H1 (cell line): ENCODE results near the gene FAM228B. TPM values are rescaled to one million over a fixed set of nuclear protein-coding genes. Genes with fewer than 3 reads are reported as not detected.

Experiments used
- CTCF ChIA-PET: fragments of 300-600 bp; sonication (Branson Sonifier 250); formaldehyde crosslinking; loops from one replicate; lab custom pipeline; 2021; ENCODE audit not compliant: partially characterized antibody; lab: Charles Lee
- POLR2A ChIA-PET: fragments of 300-600 bp; sonication (Branson Sonifier 250); formaldehyde crosslinking; loops from one replicate; lab custom pipeline; 2021; ENCODE audit warnings: inconsistent platforms; ENCODE audit not compliant: partially characterized antibody; lab: Charles Lee
- DNase-seq, 2 experiments: peaks; one replicate each; pipeline versions ENCODE4 v3.0.0 to v3.0.0-alpha.2; 2010 to 2022; ENCODE audit warnings: low spot score in 2 of 2, low read depth in 1 of 2, mixed read lengths in 1 of 2
- FAIRE-seq: peaks from 2 replicates; lab custom pipeline; 2011; peaks lifted over from hg19 to GRCh38; lab: Jason Lieb, UNC
- H2AFZ ChIP-seq: 2 replicates; pipeline ENCODE4 v1.8.1; 2012; ENCODE audit warnings: low read length, inconsistent platforms
- H2AK5ac ChIP-seq: 2 replicates; pipeline ENCODE4 v1.6.1; 2013; ENCODE audit warnings: low read depth, low read length
- H2BK120ac ChIP-seq: replicated peaks from 2 replicates; pipeline ENCODE3; 2013; ENCODE audit warnings: low read depth, low read length, inconsistent platforms
- H2BK12ac ChIP-seq: 2 replicates; pipeline ENCODE4 v1.6.1; 2013; ENCODE audit warnings: low read depth, low read length
- H2BK15ac ChIP-seq: 2 replicates; pipeline ENCODE4 v1.6.1; 2013; ENCODE audit warnings: low read length
- H2BK20ac ChIP-seq: 2 replicates; pipeline ENCODE4 v1.6.1; 2013; ENCODE audit warnings: low read length
- H2BK5ac ChIP-seq: 2 replicates; pipeline ENCODE4 v1.6.1; 2013; ENCODE audit warnings: low read depth, low read length
- H3K14ac ChIP-seq: 2 replicates; pipeline ENCODE4 v1.6.1; 2013; ENCODE audit warnings: inconsistent platforms; ENCODE audit not compliant: insufficient read length
- H3K18ac ChIP-seq: 2 replicates; pipeline ENCODE4 v1.6.1; 2013; ENCODE audit warnings: low read length; ENCODE audit errors: extremely low read depth
- H3K23ac ChIP-seq: 2 replicates; pipeline ENCODE4 v1.6.1; 2013; ENCODE audit warnings: inconsistent platforms; ENCODE audit not compliant: insufficient read length
- H3K23me2 ChIP-seq: 2 replicates; pipeline ENCODE4 v1.6.1; 2013; ENCODE audit warnings: low read depth, low read length
- H3K27ac ChIP-seq: 2 replicates; pipeline ENCODE4 v1.6.1; 2011; ENCODE audit warnings: low read depth, low read length, inconsistent platforms
- H3K27me3 ChIP-seq, 4 experiments: replicated peaks in 1 of 4; 1 replicate in 1 of 4; 2 replicates in 3 of 4; pipeline versions ENCODE4 v1.6.1 to v1.8.1; 2011 to 2013; ENCODE audit warnings: low read length in 3 of 4, mild to moderate bottlenecking in 3 of 4, inconsistent platforms in 2 of 4, mixed read lengths in 2 of 4, moderate library complexity in 1 of 4; ENCODE audit not compliant: control insufficient read depth in 3 of 4, insufficient read depth in 3 of 4; ENCODE audit errors: extremely low read depth in 1 of 4
- H3K36me3 ChIP-seq, 4 experiments: 2 replicates each; pipeline versions ENCODE4 v1.6.1 to v1.8.1; 2011 to 2013; ENCODE audit warnings: mild to moderate bottlenecking in 4 of 4, low read length in 3 of 4, moderate library complexity in 2 of 4, control low read depth in 1 of 4, inconsistent platforms in 1 of 4; ENCODE audit not compliant: insufficient read depth in 4 of 4, control insufficient read depth in 2 of 4
- H3K4ac ChIP-seq: replicated peaks from 2 replicates; pipeline ENCODE3; 2013; ENCODE audit warnings: low read length, low read depth, mixed read lengths, inconsistent platforms; ENCODE audit not compliant: insufficient read length
- H3K4me1 ChIP-seq, 4 experiments: replicated peaks in 1 of 4; 1 replicate in 1 of 4; 2 replicates in 3 of 4; pipeline versions ENCODE4 v1.6.1 to v1.8.1; 2011 to 2013; ENCODE audit warnings: low read length in 3 of 4, inconsistent platforms in 2 of 4, mixed read lengths in 1 of 4; ENCODE audit not compliant: insufficient read depth in 4 of 4, control insufficient read depth in 3 of 4
- H3K4me2 ChIP-seq, 2 experiments: 2 replicates each; pipeline versions ENCODE4 v1.6.1 to v1.8.1; 2011 to 2013; ENCODE audit warnings: low read depth in 2 of 2, low read length in 2 of 2, control low read depth in 1 of 2, inconsistent platforms in 1 of 2, mild to moderate bottlenecking in 1 of 2; ENCODE audit not compliant: insufficient read depth in 1 of 2
- H3K4me3 ChIP-seq, 4 experiments: fragments of 200-600, 300-600 bp in 1 of 4; sonication (generic), shearing (Covaris generic), sonication (Bioruptor Twin) in 1 of 4; 2 replicates each; pipeline versions ENCODE4 v1.5.1 to v1.8.1; 2011 to 2016; ENCODE audit warnings: low read length in 4 of 4, low read depth in 3 of 4, control low read depth in 2 of 4, inconsistent platforms in 2 of 4, mild to moderate bottlenecking in 2 of 4, mixed read lengths in 1 of 4, moderate library complexity in 1 of 4; ENCODE audit not compliant: insufficient read depth in 2 of 4; ENCODE audit errors: extremely low read depth in 1 of 4
- H3K56ac ChIP-seq: replicated peaks from 2 replicates; pipeline ENCODE3; 2013; ENCODE audit warnings: low read depth, mild to moderate bottlenecking, mixed read lengths, low read length, inconsistent platforms; ENCODE audit not compliant: insufficient read length
- H3K79me1 ChIP-seq: 2 replicates; pipeline ENCODE4 v1.6.1; 2013; ENCODE audit warnings: low read depth, low read length, control low read depth
- H3K79me2 ChIP-seq, 2 experiments: 2 replicates each; pipeline versions ENCODE4 v1.6.1 to v1.8.1; 2012 to 2013; ENCODE audit warnings: low read length in 2 of 2, mild to moderate bottlenecking in 2 of 2, inconsistent platforms in 1 of 2; ENCODE audit not compliant: insufficient read depth in 2 of 2, control insufficient read depth in 1 of 2
- H3K9ac ChIP-seq, 4 experiments: replicated peaks in 1 of 4; 1 replicate in 1 of 4; 2 replicates in 3 of 4; pipeline versions ENCODE4 v1.6.1 to v1.8.1; 2011 to 2013; ENCODE audit warnings: low read depth in 3 of 4, low read length in 3 of 4, control low read depth in 2 of 4, mild to moderate bottlenecking in 2 of 4, moderate library complexity in 2 of 4, inconsistent platforms in 1 of 4; ENCODE audit errors: extremely low read depth in 1 of 4
- H3K9me3 ChIP-seq, 2 experiments: 2 replicates each; pipeline versions ENCODE4 v1.6.1 to v1.8.1; 2012 to 2013; ENCODE audit warnings: mild to moderate bottlenecking in 2 of 2, moderate library complexity in 2 of 2, control low read depth in 1 of 2, inconsistent platforms in 1 of 2, low read depth in 1 of 2, low read length in 1 of 2, mixed read lengths in 1 of 2; ENCODE audit not compliant: insufficient read depth in 2 of 2
- H4K20me1 ChIP-seq, 2 experiments: replicated peaks in 1 of 2; 2 replicates each; pipeline versions ENCODE3 to v1.8.1; 2011 to 2013; ENCODE audit warnings: inconsistent platforms in 2 of 2, low read length in 2 of 2, mild to moderate bottlenecking in 1 of 2; ENCODE audit not compliant: insufficient read depth in 2 of 2, control insufficient read depth in 1 of 2
- H4K5ac ChIP-seq: 2 replicates; pipeline ENCODE4 v1.6.1; 2013; ENCODE audit warnings: low read length, low read depth, mixed read lengths, inconsistent platforms; ENCODE audit not compliant: insufficient read length
- H4K8ac ChIP-seq: 2 replicates; pipeline ENCODE4 v1.8.0; 2013; ENCODE audit warnings: mild to moderate bottlenecking, moderate library complexity, low read length, inconsistent platforms; ENCODE audit not compliant: insufficient read depth; ENCODE audit errors: extremely low read depth
- H4K91ac ChIP-seq: replicated peaks from 2 replicates; pipeline ENCODE3; 2013; ENCODE audit warnings: low read length, mixed read lengths, inconsistent platforms; ENCODE audit not compliant: insufficient read length
- ASH2L ChIP-seq: fragments of 200-600, 300-600 bp; sonication (generic); IDR thresholded peaks from one replicate; pipeline ENCODE4 v1.7.1; 2017; ENCODE audit warnings: low read length
- BACH1 ChIP-seq: IDR thresholded peaks from 2 replicates; pipeline ENCODE4 v1.6.1; 2012; ENCODE audit warnings: low read length, improper control_type of control experiment
- JUN ChIP-seq: IDR thresholded peaks from 2 replicates; pipeline ENCODE4 v1.6.1; 2011; ENCODE audit warnings: low read depth, mild to moderate bottlenecking, improper control_type of control experiment, low read length
- RBBP5 ChIP-seq: IDR thresholded peaks from 2 replicates; pipeline ENCODE4 v1.7.1; 2012; ENCODE audit warnings: low read depth, mild to moderate bottlenecking, inconsistent platforms, low read length, moderate library complexity, borderline replicate concordance
- RXRA ChIP-seq: IDR thresholded peaks from 2 replicates; pipeline ENCODE4 v1.6.1; 2011; ENCODE audit warnings: low read depth, mild to moderate bottlenecking, low read length, moderate library complexity; ENCODE audit not compliant: insufficient read depth
- SAP30 ChIP-seq: fragments of 300-600 bp; sonication (generic); IDR thresholded peaks from 2 replicates; pipeline ENCODE4 v1.7.1; 2012; ENCODE audit warnings: low read length, moderate library complexity, mild to moderate bottlenecking, inconsistent platforms; ENCODE audit not compliant: insufficient read depth, insufficient replicate concordance
- WGBS, 2 experiments: shearing (Covaris generic) in 1 of 2; methylation state at CpG; one replicate each; pipeline versions ENCODE4 v1.1.6 to v1.1.7; 2013 to 2015; ENCODE audit warnings: low lambda C conversion rate in 2 of 2, mixed read lengths in 2 of 2, inconsistent platforms in 1 of 2, low coverage in 1 of 2, missing lambda C conversion rate in 1 of 2; ENCODE audit not compliant: insufficient replicate concordance in 2 of 2, insufficient coverage in 1 of 2, insufficient read length in 1 of 2; ENCODE audit errors: extremely low coverage in 1 of 2, missing lambda C conversion rate in 1 of 2; 5-methylcytosine and 5-hydroxymethylcytosine counted together
- polyA plus RNA-seq, 7 experiments: library from polyadenylated mRNA; depleted of rRNA in 3 of 7; stranded (reverse) in 5 of 7; unstranded in 2 of 7; fragments of >200 nt in 5 of 7; fragments of 200-250 nt in 2 of 7; gene quantifications; 1 replicate in 5 of 7; 2 replicates in 1 of 7; 4 replicates in 1 of 7; pipeline versions ENCODE4 v1.2.1 to v1.2.3, GENCODE V29; 2011 to 2013; ENCODE audit warnings: missing spikeins in 2 of 7, mixed read lengths in 2 of 7
- total RNA-seq: library from RNA; stranded (reverse); fragmentation: NEBNext Ultra II Directional; extraction: Animal tissue kit (Norgen Biotek cat#: 25700); gene quantifications from 2 replicates; pipeline ENCODE4 v1.2.1, GENCODE V29; 2021

The FAM228B gene
- total and polyA plus RNA-seq, 2 of the 8 experiments (the other 6 are each of a cell fraction or from before 2014, with no cell fraction given): 1.4 to 3.2 TPM

DNA sequence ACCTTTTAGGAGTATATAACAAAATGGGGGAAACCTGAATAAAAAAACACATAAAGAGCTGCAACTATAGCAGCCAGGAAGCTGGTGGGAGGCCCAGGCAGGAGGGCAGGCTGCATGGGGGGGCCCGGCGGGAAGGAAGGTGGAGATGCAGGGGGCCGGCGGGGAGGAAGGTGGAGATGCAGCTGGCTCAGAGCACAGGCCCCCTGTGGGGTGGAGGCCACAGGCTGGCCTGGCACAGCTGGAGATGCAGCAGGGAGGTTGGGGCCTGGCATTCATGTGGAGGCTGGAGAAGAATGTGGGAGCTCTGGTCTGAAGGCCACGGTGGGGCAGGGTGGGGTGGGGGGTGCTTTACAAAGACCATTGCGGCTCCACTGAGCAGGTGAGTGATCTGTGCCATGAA is 83.0 kb downstream of the FAM228B start:
- H4K8ac ChIP-seq: 0 out of 2 replicates have a peak overlapping the region, but pooled peaks have one; percentile 31
- H2BK15ac ChIP-seq: no peak overlapping the region
- H3K23me2 ChIP-seq: no peaks in the 10 kb centered on the region
- no peak overlapping the region for H2BK120ac ChIP-seq
- H3K27me3 ChIP-seq: no peaks in the 10 kb centered on the region
- no peak overlapping the region for H4K5ac ChIP-seq
- no peak overlapping the region for H3K56ac ChIP-seq
- no peak overlapping the region for H3K9ac ChIP-seq
- no peaks in the 10 kb centered on the region for H3K9me3 ChIP-seq
- no peaks in the 10 kb centered on the region for H3K79me2 ChIP-seq
- 83% methylated on average over 5 of the region's 6 CpGs; no CpG with 5 or more reads in 1 of the 2 experiments for WGBS, 2 experiments
- no peaks in the 10 kb centered on the region for H3K36me3 ChIP-seq
- H2AFZ ChIP-seq: no peak overlapping the region
- no peak overlapping the region for H2BK12ac ChIP-seq
- no peak overlapping the region for H2BK5ac ChIP-seq
- no peak overlapping the region for H3K4me3 ChIP-seq
- no peaks in the 10 kb centered on the region; a peak in 1 of 7 replicates for H3K4me1 ChIP-seq
- no peak overlapping the region for H2BK20ac ChIP-seq
- H3K23ac ChIP-seq: no peak overlapping the region
- no peak overlapping the region for H3K27ac ChIP-seq
- ChIA-PET POLR2A (interaction anchor here (0.8 to 1.2 kb wide), 2 partner anchors 12 to 15 kb away, joined by 3 read pairs; no protein-coding TSS in a partner anchor), CTCF (interaction anchor here (1.3 kb wide), 1 partner anchor 22 kb away, joined by 4 read pairs; no protein-coding TSS in a partner anchor)
- H3K14ac ChIP-seq: no peak overlapping the region
- H4K91ac ChIP-seq: no peak overlapping the region
- H3K79me1 ChIP-seq: no peaks in the 10 kb centered on the region
- no peak overlapping the region for H3K4ac ChIP-seq
- H3K18ac ChIP-seq: no peak overlapping the region
- peaks cover 0 to 2% of the 10 kb centered on the region in 2 experiments for H4K20me1 ChIP-seq
- no peak for DNase-seq
- no peak overlapping the region for H2AK5ac ChIP-seq
- no peak overlapping the region for H3K4me2 ChIP-seq
- TF ChIP-seq JUN (no peak), ASH2L (no peak), RBBP5 (no peak), RXRA (no peak), SAP30 (no peak), BACH1 (no peak)
- FAIRE-seq: no peak
